Measurements from ENCODE around the gene ODAD4. TPM values are rescaled to one million over a fixed set of nuclear protein-coding genes. Genes with fewer than 3 reads are reported as not detected.

Gene ODAD4
- total RNA-seq, 2 experiments from 2014 or later = 1.1 to 1.3 TPM

GRCh38 chr17:41962768-41963434 is 32.5 kb downstream of the ODAD4 start:
- Histone ChIP-seq H3K9me3 (ENCODE audit: low read length) (no peaks in the 10 kb centered on the region), H3K9me2 (ENCODE audit: insufficient read depth, low read length) (no peaks in the 10 kb centered on the region), H2AFZ (ENCODE audit: low read length) (no peak overlapping the region), H4K20me1 (ENCODE audit: insufficient read depth, low read length) (no peaks in the 10 kb centered on the region), H3K4me3 (ENCODE audit: low read depth, low read length, poor library complexity, severe bottlenecking) (no peak overlapping the region), H3K79me2 (ENCODE audit: insufficient read depth, low read depth, low read length) (peaks cover 7% of the 10 kb centered on the region; the same call in 1 of the 2 replicates), H3K4me2 (ENCODE audit: low read length) (peak overlapping the region; percentile 9; the same call in 1 of the 2 replicates), H3K27ac (ENCODE audit: low read depth, low read length, poor library complexity, severe bottlenecking) (no peak overlapping the region), H3K36me3 (ENCODE audit: insufficient read depth, low read length) (no peaks in the 10 kb centered on the region), H3K4me1 (ENCODE audit: insufficient read depth, low read length, poor library complexity, severe bottlenecking) (peaks cover 34% of the 10 kb centered on the region)
- TF ChIP-seq CTCF (conservative IDR thresholded peaks at IDR 0.05; ENCODE audit: low read length) = peak; percentile 98
- no peak for TF ChIP-seq EZH2phosphoT487 (IDR thresholded peaks at IDR 0.05; ENCODE audit: borderline replicate concordance, low read depth, low read length)
- peak; percentile 84 for DNase-seq (ENCODE audit: low spot score)
- POLR2A ChIA-PET = interaction anchor here (0.6 to 2.3 kb wide), 3 partner anchors 55 to 1686 kb away, joined by 5 to 9 read pairs (median 7); partner anchors contain the start of genes DHX58 and DNAJC7
- CTCF ChIA-PET (ENCODE audit: unreplicated experiment) = interaction anchor here (0.6 to 1.4 kb wide), 5 partner anchors 33 to 801 kb away, joined by 3 to 9 read pairs (median 4); partner anchors contain the start of genes NKIRAS2 and ODAD4
- intact Hi-C loops (cut with micrococcal nuclease; ENCODE audit: unreplicated experiment) = loop anchor here (1.0 to 5.0 kb wide), 5 partner anchors 46 to 153 kb away; partner anchors contain the start of gene ACLY
- no TSS peak for BruUV-seq (replicated peaks)

DNA sequence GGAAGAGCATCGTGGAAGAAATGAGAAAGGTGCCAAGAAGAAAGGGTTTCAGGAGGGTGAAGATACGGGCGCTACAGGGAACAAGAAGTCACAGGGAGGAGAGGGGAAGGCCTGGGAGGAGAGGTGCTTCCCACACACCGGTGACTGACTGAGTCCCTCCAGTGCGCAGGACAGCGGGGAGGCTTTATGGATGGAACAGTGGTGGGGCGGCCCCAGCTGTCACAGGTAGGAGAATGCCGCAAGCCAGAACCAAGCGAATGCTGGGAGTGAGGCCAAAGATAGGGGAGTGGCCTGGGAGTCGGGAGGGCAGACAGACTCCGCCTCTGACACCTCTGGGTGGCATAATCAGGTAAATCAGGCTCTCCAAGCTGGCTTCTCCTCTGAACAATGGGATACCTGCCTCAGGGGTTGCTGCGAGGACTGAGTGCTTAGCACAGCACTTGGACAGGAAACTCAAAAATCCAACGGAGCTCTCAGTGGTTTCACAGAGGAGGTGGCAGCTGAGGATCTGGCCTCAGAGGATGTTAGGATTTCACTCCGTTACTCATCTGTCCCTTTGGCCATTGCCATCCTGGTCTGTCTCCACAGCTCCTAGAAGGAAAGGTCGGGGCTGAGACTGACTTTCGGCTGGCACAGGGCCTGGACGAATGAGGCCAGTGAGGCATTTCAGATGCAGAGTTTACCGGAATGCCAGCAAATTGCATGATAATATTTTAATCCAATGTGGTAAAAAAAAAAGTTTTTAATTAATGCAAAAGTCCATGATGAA is 35.5 kb downstream of the ODAD4 start:
- H3K36me3 ChIP-seq (ENCODE audit: insufficient read depth, low read length) = peaks cover 19% of the 10 kb centered on the region
- peaks cover 35% of the 10 kb centered on the region for H3K4me1 ChIP-seq (ENCODE audit: insufficient read depth, low read length, poor library complexity, severe bottlenecking)
- H3K9me2 ChIP-seq (ENCODE audit: insufficient read depth, low read length) = no peaks in the 10 kb centered on the region
- TF ChIP-seq EZH2phosphoT487 (IDR thresholded peaks at IDR 0.05; ENCODE audit: borderline replicate concordance, low read depth, low read length) (no peak), CTCF (conservative IDR thresholded peaks at IDR 0.05; ENCODE audit: low read length) (no peak)
- no peaks in the 10 kb centered on the region for H3K9me3 ChIP-seq (ENCODE audit: low read length)
- BruUV-seq (replicated peaks) = no TSS peak
- no peaks in the 10 kb centered on the region for H4K20me1 ChIP-seq (ENCODE audit: insufficient read depth, low read length)
- ChIA-PET CTCF (ENCODE audit: unreplicated experiment) (interaction anchor here (1.2 to 1.4 kb wide), 2 partner anchors 50 to 52 kb away, joined by 3 to 4 read pairs; no protein-coding TSS in a partner anchor), POLR2A (interaction anchor here (0.6 to 1.3 kb wide), 9 partner anchors 29 to 234 kb away, joined by 3 to 10 read pairs (median 3); partner anchors contain the start of gene DNAJC7)
- H3K4me2 ChIP-seq (ENCODE audit: low read length) = peak overlapping the region; percentile 98
- peak overlapping the region; percentile 62 for H3K27ac ChIP-seq (ENCODE audit: low read depth, low read length, poor library complexity, severe bottlenecking)
- DNase-seq (ENCODE audit: low spot score) = peak; percentile 50
- intact Hi-C loops (cut with micrococcal nuclease; ENCODE audit: unreplicated experiment) = loop anchor here (2.0 kb wide), 1 partner anchor 51 kb away; the partner anchor contains the start of gene DNAJC7
- H2AFZ ChIP-seq (ENCODE audit: low read length) = peak overlapping the region; percentile 86
- peak overlapping the region; percentile 92 for H3K4me3 ChIP-seq (ENCODE audit: low read depth, low read length, poor library complexity, severe bottlenecking)
- H3K79me2 ChIP-seq (ENCODE audit: insufficient read depth, low read depth, low read length) = peaks cover 7% of the 10 kb centered on the region; the same call in 1 of the 2 replicates
